Inflammatory macrophage (primary cell): ENCODE data around the gene PADI4.

ENCODE experiments used
- DNase-seq, 2 donors: peaks; one replicate each; pipeline ENCODE4 v3.0.0-alpha.2; 2020 to 2022

Gene PADI4

DNA sequence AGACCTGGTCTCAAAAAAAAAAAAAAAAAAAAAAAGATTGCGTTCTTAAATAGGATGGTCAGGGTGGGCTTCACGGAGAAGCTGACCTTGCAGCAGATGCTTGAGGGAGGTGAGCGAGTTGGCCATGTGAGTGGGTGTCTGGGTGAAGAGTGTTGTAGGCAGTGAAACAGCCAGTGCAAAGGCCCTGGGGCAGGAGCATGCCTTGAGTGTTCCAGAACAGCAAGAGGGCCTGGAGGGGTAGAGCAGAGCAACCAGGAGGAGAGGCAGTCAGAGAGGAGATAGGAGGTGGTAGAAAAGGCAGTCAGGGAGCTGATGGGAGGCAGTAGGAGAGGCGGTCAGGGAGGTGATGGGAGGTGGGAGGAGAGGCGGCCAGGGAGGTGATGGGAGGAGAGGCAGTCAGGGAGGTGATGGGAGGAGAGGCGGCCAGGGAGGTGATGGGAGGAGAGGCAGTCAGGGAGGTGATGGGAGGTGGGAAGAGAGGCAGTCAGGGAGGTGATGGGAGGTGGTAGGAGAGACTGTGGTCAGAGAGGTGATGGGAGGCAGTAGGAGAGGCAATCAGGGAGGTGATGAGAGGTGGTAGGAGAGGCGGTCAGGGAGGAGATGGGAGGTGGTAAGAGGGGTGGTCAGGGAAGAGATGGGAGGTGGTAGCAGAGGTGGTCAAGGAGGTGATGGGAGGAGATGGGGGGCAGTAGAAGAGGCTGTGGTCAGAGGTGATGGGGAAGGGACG is 43.8 kb downstream of the PADI4 start:
- no peak for DNase-seq

DNA sequence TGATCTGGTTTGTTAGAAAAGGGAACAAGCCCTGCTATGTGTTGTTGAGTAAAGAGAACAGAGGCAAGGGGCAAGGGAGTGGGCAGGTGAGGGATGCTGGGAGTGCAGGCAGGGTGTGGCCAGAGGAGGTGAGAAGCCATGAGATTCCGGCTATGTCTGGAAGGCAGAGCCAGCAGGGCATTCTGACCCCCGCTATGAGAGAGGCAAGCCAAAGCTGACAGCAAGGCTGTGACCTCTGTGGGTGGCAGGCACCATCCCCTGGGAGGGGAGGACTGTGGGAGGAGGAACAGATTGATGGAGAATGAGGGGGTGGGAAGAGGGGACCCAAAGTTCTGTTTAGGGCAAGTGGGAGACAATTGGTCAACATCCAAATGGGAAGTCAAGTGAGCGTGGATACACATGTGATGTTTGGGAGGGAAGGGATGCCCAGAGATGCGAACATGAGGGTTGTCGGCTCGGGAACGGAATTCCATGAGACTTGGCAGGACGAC is 44.5 kb downstream of the PADI4 start:
- peak in 1 of 2 donors; percentile 24 for DNase-seq

DNA sequence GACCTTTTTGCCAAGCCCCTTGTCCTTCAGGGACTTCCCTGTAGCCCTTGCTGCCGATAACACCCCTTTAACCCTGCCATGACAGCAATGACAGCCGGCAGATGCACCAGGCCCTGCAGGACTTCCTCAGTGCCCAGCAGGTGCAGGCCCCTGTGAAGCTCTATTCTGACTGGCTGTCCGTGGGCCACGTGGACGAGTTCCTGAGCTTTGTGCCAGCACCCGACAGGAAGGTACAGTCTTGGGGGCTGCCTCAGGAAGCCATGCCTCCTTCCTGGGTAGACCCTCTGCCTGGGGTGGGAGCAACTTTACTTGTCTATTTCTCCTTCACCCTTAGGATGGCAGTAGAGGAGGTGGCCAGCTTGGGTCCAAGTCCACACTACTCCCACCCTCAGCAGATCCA is 47.9 kb downstream of the PADI4 start:
- no peak for DNase-seq

DNA sequence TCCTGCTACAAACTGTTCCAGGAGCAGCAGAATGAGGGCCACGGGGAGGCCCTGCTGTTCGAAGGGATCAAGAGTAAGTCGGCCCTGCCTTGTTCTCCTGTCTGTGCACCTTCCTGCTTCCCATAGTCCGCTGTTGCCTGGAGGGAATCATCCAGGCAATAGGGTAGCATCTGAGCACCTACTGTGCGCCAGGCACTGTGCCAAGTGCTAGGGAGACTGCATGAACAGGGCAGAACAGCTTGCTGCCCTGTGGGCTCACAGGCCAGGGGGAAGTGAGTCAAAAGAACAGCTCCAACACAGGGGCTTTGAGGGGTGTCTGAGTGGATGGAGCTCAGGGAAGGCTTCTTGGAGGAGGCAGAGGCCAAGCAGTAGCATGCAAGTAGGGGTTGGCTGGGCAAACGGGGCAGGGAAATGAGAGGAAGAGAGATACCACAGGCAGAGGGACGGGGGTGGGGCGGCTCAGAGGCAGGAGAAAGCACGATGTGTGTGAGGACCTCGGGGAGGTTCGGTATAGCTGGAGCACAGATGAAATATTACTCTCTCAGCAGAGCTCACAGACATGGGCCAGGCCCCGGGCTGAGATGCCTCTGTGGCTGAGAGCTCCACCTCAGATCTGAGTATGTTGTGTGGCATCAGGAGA is 48.5 kb downstream of the PADI4 start:
- DNase-seq: no peak

DNA sequence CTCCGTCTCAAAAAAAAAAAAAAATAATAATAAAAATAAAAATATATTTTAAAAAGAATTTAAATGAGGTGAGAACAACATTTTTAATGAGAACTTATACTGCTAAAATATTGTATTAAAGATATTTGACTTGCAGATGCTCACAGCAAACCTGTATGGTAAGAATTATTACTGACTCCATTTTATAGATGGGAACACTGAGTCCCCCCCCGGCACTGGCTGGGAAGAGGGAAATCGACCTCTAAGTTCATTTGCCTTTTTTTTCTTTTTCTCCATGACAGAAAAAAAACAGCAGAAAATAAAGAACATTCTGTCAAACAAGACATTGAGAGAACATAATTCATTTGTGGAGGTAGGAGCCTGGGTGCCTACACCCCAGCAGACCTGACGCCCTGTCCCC is 50.6 kb downstream of the PADI4 start:
- no peak for DNase-seq

DNA sequence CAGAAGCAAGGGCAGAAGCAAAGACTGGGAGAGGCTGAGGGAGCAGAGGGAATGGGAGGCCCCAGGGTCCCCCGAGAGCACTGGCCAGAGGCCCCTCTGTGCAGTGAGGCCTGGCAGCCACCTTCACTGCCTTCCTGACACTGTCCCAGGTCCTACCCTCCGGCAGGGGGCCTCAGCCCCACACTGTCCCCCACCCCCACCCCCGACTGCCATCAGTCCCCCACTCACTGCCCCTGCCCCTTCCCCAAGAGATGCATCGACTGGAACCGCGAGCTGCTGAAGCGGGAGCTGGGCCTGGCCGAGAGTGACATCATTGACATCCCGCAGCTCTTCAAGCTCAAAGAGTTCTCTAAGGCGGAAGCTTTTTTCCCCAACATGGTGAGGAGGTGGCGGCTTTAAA is 51.0 kb downstream of the PADI4 start:
- DNase-seq: no peak

DNA sequence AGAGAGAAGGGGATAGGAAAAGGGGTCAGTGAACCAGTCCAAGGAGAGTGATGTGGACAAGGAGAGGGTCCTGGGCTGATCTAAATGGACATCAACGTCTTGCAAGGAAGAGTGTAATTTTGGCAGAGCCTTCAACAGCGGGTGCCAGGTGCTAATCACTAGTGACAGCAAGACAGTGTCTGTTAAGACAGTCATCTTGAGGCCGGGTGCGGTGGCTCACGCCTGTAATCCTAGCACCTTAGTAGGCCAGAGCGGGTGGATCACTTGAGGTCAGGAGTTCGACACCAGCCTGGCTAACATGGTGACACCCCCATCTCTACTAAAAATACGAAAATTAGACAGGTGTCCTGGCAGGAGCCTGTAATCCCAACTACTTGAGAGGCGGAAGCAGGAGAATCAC is 51.8 kb downstream of the PADI4 start:
- no peak for DNase-seq

DNA sequence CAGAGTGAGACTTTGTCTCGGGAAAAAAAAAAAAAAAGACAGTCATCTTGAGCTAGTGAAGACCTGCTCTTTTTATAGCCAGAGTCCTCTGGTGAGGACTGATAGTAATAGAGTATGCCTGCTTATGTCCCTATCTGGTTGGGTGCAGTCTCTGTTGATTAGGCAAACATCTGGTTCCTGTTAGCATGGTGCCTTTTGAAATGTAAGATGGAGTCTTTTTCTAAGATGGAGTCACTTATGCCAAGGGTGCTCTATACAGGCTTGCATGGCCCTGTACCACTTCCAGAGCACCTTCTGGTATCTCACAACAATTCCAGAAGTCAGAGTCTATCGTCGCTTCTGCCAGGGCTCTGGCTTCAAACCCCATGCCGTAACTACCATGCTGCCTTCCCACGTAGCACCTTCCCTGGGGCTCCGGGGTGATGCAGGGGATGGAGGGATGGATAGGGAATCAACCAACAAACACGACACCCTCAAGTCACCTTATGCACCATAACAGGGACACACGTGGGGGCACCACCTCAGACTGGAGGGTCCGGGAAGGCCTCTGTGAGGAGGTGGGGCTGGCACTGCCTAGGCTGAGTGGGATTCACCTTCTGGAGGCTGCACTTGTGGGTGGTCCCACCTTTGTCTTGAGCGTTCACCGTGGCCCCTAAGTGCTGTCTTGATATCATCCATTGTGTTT is 52.4 kb downstream of the PADI4 start:
- DNase-seq: no peak

DNA sequence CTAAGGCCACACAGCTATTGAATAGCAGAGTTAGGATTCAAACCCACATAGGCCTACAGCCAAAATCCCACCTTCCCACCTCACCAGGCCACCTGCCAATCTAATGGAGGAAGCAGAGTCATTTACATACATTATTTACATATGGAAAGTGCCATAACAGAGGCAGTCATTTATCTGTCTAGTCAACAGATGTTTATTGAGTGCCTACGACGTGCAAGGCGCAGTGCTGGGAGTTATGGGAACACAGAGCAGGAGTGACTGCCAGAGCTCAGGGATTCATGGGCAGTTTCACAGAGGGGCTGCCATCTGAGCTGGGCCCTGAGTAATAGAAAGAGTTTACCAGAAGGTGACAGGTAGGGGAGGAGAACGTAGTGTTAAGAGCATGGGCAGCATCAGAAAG is 53.7 kb downstream of the PADI4 start:
- DNase-seq: no peak

DNA sequence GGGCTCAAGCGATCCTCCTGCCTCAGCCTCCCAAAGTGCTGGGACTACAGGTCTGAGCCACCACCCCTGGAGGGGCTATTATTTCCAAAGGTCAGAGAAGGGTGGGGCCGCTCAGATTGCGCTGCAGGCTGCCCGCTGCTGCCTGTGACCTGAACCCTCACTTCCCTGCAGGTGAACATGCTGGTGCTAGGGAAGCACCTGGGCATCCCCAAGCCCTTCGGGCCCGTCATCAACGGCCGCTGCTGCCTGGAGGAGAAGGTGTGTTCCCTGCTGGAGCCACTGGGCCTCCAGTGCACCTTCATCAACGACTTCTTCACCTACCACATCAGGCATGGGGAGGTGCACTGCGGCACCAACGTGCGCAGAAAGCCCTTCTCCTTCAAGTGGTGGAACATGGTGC is 55.4 kb downstream of the PADI4 start:
- DNase-seq: no peak

DNA sequence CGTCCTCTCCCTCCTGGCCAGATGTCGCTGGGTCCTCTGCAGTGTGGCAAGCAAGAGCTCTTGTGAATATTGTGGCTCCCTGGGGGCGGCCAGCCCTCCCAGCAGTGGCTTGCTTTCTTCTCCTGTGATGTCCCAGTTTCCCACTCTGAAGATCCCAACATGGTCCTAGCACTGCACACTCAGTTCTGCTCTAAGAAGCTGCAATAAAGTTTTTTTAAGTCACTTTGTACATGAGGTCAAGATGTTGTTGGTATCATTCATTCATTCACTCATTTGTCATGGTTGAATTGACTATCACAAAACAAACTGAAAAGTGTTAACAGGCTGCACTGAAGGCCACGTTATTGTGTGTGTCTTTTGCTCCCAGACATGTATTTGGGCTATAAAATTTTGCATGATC is 55.8 kb downstream of the PADI4 start:
- no peak for DNase-seq

DNA sequence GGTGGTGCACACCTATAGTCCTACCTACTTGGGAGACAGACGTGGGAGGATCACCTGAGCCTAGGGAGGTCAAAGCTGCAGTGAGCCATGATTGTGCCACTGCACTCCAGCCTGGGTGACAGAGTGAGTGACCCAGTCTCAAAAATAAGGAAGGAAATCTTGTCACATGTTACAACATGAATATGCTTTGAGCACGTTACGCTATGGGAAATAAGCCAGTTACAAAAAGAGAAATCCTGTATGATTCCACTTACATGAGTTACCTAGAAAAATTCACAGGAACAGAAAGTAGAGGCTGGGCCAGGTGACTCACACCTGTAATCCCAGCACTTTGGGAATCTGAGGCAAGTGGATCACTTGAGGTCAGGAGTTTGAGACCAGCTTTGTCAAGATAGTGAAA is 57.3 kb downstream of the PADI4 start:
- peak; percentile 72 to 80 for DNase-seq

DNA sequence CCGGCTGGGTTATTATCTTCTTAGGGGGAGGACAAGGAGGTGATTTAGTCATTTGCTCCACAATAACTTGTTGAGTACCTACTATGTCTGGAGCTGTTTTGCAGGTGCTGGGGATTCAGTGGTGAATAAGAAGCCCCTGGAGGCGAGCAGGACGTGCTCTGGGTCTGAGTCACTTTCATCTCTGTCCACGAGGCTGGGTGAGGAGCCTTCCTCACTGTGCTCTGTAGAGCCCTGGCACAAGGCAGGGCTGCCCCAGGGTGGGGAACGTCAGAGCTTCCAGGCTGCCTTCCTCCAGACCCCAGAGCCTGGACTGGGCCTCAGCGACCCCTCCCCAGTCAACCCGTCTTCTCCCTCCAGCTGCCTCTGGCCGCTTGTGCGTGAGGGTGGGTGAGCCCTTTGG is 61.5 kb downstream of the PADI4 start:
- no peak for DNase-seq

DNA sequence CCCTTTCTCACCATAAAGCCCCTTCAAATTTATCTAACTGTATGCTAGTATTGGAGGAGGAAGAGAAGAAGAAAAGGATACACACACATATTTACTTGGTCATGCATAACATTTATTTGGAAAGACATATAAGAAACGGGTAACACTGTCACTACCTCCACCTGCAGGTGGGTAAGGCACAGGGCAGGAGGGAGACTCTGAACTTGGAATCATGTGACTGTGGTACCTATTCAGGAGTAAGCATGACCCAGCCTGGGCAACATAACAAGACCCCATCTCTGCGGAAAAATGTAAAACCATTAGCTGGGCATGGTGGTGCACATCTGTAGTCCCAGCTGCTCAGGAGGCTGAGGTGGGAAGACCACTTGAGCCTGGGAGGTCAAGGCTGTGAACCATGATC is 62.6 kb downstream of the PADI4 start:
- no peak for DNase-seq

DNA sequence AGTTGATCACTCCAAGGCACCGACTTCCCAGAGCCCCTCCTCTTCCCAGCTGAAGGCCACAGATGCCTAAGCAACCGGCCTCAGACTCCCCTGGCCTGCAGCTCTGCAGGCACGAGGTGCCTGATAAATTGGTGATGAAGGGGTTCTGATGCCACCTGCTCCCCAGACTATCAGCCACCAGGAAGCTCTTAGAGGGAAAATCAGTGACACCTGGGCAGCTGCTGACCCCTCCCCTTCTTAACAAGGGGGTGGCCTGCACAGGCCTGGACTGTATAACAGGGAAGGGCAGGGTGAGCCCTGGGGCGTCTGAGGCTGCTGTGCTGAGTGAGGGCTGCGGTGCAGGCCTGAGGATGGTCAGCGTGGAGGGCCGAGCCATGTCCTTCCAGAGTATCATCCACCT is 63.9 kb downstream of the PADI4 start, which contains the start of gene PADI6:
Gene PADI6 (plus strand): TSS at position 301 of the 400 bp plus-strand sequence. CDS start 50 bp downstream, at position 351.
- no peak for DNase-seq

DNA sequence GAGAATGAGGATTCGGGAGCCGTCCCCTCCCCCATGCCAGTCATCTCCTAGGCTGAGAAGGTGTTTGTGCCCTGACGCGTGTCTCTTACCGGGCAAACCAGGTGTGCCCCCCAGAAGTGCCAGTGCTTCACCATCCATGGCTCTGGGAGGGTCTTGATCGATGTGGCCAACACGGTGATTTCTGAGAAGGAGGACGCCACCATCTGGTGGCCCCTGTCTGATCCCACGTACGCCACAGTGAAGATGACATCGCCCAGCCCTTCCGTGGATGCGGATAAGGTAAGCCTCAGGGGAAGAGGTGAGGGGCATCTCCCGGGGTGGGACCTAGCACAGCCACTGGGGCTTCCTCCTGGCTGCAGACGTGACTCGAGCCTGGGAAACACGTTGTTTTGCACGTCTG is 65.0 kb downstream of the PADI4 start:
- no peak for DNase-seq

DNA sequence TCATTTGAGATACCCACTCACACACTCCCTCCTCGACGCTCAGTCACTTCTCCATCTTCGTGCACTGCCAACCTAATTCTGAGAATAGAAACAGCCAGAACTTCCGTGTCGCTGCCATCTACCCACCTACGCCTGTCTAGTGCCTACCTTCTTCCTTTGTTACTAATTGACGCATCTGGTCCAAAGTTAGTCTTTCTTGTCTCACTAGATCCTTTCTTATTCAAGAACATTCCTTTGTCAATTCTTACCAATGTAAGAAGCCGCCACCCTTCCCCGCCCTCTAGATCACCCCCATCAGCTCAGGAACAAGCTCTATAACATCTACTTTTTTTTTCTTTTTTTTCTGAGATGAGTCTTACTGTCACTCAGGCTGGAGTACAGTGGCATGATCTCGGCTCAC is 67.7 kb downstream of the PADI4 start:
- no peak for DNase-seq

DNA sequence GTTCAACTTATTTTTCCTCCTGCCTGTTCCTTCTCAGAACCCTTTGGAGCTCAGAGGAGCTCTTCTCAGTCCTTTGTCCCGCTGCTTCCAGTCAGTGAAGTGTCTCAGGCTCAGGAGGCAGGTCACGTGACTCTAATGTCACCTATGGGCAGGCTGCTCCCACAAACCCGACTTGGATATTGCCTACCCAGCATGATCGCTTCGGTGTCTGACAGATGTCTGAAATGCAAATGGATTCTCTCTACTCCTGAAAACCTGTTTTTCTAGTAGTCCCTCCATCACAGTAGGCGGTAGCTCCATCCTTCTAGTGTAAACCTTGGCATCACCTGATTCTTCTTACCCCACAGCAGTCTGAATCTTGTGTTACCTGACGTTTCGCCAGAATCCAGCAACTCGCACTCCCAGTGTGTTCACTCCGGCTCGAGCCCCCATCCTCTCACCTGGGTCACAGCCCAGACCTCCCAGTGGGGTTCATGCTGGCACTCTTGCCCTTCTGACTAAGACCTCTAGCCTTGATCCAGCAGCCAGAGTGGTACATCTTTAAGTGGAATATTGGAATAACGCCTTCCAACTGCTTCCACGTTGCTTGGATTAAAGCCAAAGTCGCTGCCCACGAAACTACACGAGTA is 69.4 kb downstream of the PADI4 start:
- DNase-seq: no peak

DNA sequence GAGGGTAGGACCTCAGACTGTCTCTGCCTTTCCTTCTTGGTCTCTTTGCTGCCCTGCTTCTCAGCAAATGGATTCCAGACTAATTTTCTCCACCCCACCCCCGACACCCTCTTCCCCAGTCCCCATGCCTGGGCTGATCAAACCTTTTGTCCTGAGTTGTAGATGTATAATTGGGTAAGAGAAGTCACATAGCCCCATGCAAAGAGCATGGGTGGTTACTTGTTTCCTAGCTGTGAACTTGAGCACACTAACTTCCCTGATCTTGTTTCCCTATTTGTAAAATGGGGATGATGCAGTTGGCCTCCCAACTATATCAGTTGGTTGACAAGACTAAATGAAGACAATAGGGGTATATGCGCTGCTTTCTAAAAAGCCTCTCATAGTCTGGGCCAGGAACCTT is 73.2 kb downstream of the PADI4 start:
- DNase-seq: peak; percentile 70 to 72

DNA sequence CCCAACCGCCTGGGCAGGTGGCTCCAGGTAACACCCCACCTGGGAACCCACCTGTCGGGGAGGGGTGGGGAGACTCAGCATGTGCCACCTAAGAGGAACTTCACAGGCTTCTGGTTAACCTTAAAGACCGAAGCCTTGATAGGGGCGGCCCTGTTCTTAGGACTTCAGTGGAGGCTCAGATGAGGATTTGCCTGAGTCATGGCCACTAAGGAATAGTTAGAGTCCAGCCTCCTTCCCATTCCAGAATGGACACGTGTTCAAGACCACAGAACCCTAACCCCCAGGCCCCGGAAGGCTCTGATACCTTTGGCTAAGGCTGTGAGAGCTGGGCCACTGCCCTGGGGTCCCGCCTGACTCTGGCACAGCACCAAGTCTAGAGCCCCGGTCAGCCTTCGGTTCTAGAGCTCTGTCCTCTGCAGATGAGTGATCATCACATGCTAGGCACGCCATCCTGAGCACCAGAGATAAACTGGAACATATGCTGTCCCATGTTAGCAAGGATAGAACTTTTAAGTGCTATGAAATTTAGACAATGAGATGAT is 84.3 kb downstream of the PADI4 start:
- DNase-seq: peak in 1 of 2 donors; percentile 18

DNA sequence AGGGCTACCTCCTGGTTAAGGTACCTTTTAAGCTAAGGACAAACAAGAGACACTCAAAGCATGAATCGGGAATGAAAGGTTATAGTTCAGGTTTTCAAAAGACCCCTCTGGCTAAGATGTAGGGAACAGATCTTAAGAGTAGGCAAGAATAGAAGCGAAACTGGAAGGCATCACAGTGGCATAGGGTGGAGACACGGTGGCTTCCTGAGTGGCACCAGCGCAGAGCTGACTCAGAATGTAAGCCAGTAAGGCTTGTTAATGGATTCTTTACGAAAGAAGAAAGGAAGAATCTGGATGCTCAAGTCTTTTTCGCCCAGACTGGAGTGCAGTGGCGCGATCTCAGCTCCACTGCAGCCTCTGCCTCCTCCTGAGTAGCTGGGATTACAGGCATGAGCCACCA is 85.2 kb downstream of the PADI4 start:
- DNase-seq: peak; percentile 31 to 55

DNA sequence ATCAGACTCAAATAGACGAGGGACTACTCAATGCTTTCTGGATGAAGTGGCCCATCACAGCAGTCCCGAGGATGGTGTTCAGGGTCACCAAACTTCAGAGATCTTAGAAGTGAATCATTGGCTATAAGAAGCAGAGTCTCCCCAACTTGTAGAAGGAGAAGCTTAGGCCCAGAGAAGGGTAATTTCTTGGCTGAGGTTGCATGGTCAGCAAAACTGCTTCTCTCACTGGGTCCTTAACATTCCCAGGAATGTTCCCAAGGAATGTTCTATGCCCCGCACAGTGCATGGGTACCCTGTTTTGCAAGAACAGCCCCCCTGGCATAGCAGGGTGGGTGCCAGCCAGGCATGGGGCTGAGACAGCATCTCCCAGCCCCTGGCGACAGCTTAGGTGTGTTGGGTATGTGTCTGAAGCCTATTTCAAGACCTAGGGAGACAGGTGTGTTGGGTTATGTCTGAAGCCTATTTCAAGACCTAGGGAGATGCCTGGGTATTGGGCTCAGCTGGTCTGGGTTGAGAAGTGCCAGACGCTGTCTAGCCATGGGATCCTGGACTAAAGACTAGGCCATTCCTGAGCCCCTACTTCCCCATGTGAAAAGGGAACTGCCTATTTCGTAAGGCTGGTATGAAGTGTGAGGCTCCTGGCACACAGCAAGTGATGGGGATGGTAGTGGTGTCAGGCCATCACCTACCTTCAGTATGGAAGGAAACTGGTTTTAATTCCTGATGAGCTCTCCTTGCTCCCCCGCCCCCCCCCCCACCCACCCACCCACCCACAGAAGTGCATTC is 90.1 kb downstream of the PADI4 start:
- peak; percentile 70 to 76 for DNase-seq
